Sigmoid colon (tissue), 7 donors: ENCODE data around the gene PDE1C. TPM values are rescaled to one million over a fixed set of nuclear protein-coding genes. Genes with fewer than 3 reads are reported as not detected.
A peak's percentile ranks its signal among the peaks of the same experiment; 100 is the strongest.

Experiments used
- DNase-seq: peaks from one replicate; pipeline ENCODE4 v3.0.0-alpha.2; 2019
- H3K27ac ChIP-seq, 4 donors: fragments of 200-600 bp; sonication (generic); one replicate each; pipeline ENCODE4 v1.5.1; 2016 to 2019; ENCODE audit warnings: mild to moderate bottlenecking in 1 of 4
- H3K27me3 ChIP-seq, 3 donors: fragments of 200-600 bp; sonication (generic); one replicate each; pipeline ENCODE4 v1.5.1; 2019; ENCODE audit warnings: mild to moderate bottlenecking in 1 of 3
- H3K36me3 ChIP-seq, 4 donors: fragments of 200-600 bp; sonication (generic); one replicate each; pipeline ENCODE4 v1.5.1; 2016 to 2019
- H3K4me1 ChIP-seq, 4 donors: fragments of 200-600 bp; sonication (generic); one replicate each; pipeline ENCODE4 v1.5.1; 2017 to 2019
- H3K4me3 ChIP-seq, 4 donors: fragments of 200-600 bp; sonication (generic); one replicate each; pipeline ENCODE4 v1.5.1; 2017 to 2019; ENCODE audit warnings: mild to moderate bottlenecking in 2 of 4, moderate library complexity in 1 of 4
- H3K9me3 ChIP-seq, 4 donors: fragments of 200-600 bp in 3 of 4; sonication (generic) in 3 of 4; one replicate each; pipeline versions ENCODE4 v1.5.1 to v1.6.1; 2013 to 2019
- CTCF ChIP-seq, 4 experiments: fragments of 450-650 bp in 3 of 4; fragments of 200-600 bp in 1 of 4; IDR thresholded peaks; one replicate each; pipeline ENCODE4 v1.5.1; 2016 to 2019; ENCODE audit warnings: antibody characterized with exemption in 4 of 4, mild to moderate bottlenecking in 3 of 4, moderate library complexity in 2 of 4
- EP300 ChIP-seq, 4 donors: sonication (generic); formaldehyde crosslinking; IDR thresholded peaks; one replicate each; pipeline ENCODE4 v1.6.1; 2017; ENCODE audit warnings: antibody characterized with exemption in 4 of 4
- POLR2A ChIP-seq, 2 donors: fragments of 450-650 bp; IDR thresholded peaks; one replicate each; pipeline ENCODE4 v1.6.1; 2016; ENCODE audit warnings: antibody characterized with exemption in 2 of 2, mild to moderate bottlenecking in 2 of 2, moderate library complexity in 2 of 2
- POLR2AphosphoS5 ChIP-seq, 4 donors: sonication (generic); formaldehyde crosslinking; IDR thresholded peaks; one replicate each; pipeline ENCODE4 v1.6.1; 2017; ENCODE audit warnings: antibody characterized with exemption in 4 of 4
- WGBS, 2 donors: extraction: QIAGEN DNeasy Blood & Tissue Kit; methylation state at CpG; one replicate each; pipeline ENCODE4 v1.1.7; 2013; 5-methylcytosine and 5-hydroxymethylcytosine counted together
- intact Hi-C: fragments of 100-400 bp; cut with DNase I; formaldehyde crosslinking; loops from one replicate; pipeline ENCODE4 v1.15.1; 2023
- polyA plus RNA-seq, 3 donors: library from polyadenylated mRNA; stranded (reverse); fragments of 200-250 nt; gene quantifications; one replicate each; pipeline ENCODE4 v1.2.3, GENCODE V29; 2013
- total RNA-seq, 4 donors: library from RNA; depleted of rRNA; stranded (reverse); fragments of >200 nt; gene quantifications; one replicate each; pipeline ENCODE4 v1.1.0, GENCODE V29; 2016
- donor health status: healthy with polysubstance abuse.
- donor health status: Bipolar disorder and iron deficiency.
- donor health status: healthy.

The PDE1C gene
- total and polyA plus RNA-seq, 7 donors: under 0.01 to 19.4 (median 5.9) TPM

- no peaks in the 10 kb centered on the region for H3K9me3 ChIP-seq
- no peak overlapping the region for H3K27ac ChIP-seq
- 53 to 54% methylated on average over 3 of the region's 3 CpGs for WGBS, 2 donors
- intact Hi-C loops: no loop called here
- H3K4me1 ChIP-seq: no peaks in the 10 kb centered on the region
- TF ChIP-seq POLR2AphosphoS5 (IDR thresholded peaks at IDR 0.05): no peak
- no peak for TF ChIP-seq CTCF (IDR thresholded peaks at IDR 0.05)
- TF ChIP-seq POLR2A (IDR thresholded peaks at IDR 0.05): no peak
- no peak for TF ChIP-seq EP300 (IDR thresholded peaks at IDR 0.05)
- H3K4me3 ChIP-seq: no peak overlapping the region
- H3K27me3 ChIP-seq: no peaks in the 10 kb centered on the region
- no peak for DNase-seq
- H3K36me3 ChIP-seq: no peaks in the 10 kb centered on the region
Measured at GRCh38 chr7:31758755-31759154, 311.5 kb downstream of the PDE1C start.

- intact Hi-C loops: no loop called here
- 60 to 71% methylated on average over 4 of the region's 4 CpGs for WGBS, 2 donors
- no peak overlapping the region for H3K4me3 ChIP-seq
- H3K27me3 ChIP-seq: no peaks in the 10 kb centered on the region
- TF ChIP-seq EP300 (IDR thresholded peaks at IDR 0.05): no peak
- TF ChIP-seq POLR2AphosphoS5 (IDR thresholded peaks at IDR 0.05): no peak
- TF ChIP-seq POLR2A (IDR thresholded peaks at IDR 0.05): no peak
- no peak for TF ChIP-seq CTCF (IDR thresholded peaks at IDR 0.05)
- H3K36me3 ChIP-seq: no peaks in the 10 kb centered on the region
- no peaks in the 10 kb centered on the region for H3K4me1 ChIP-seq
- no peak for DNase-seq
- H3K9me3 ChIP-seq: no peaks in the 10 kb centered on the region
- H3K27ac ChIP-seq: no peak overlapping the region
Measured at GRCh38 chr7:31751726-31752125, 318.5 kb downstream of the PDE1C start.

- Histone ChIP-seq H3K36me3 (no peaks in the 10 kb centered on the region), H3K4me1 (no peaks in the 10 kb centered on the region), H3K9me3 (no peaks in the 10 kb centered on the region), H3K27ac (no peak overlapping the region), H3K27me3 (peaks cover 0 to 4% (median 0%) of the 10 kb centered on the region in 3 donors), H3K4me3 (no peak overlapping the region)
- intact Hi-C loops: no loop called here
- DNase-seq: no peak
- no peak for TF ChIP-seq EP300 (IDR thresholded peaks at IDR 0.05)
- TF ChIP-seq CTCF (IDR thresholded peaks at IDR 0.05): no peak
- TF ChIP-seq POLR2AphosphoS5 (IDR thresholded peaks at IDR 0.05): no peak
- WGBS, 2 donors: 90 to 96% methylated on average over 1 of the region's 1 CpG
Measured at GRCh38 chr7:31748084-31748483, 322.1 kb downstream of the PDE1C start.

GRCh38 chr7:31747553-31747952, 322.7 kb downstream of the PDE1C start:
- Histone ChIP-seq H3K4me1 (no peaks in the 10 kb centered on the region), H3K9me3 (no peaks in the 10 kb centered on the region), H3K4me3 (no peak overlapping the region), H3K36me3 (no peaks in the 10 kb centered on the region), H3K27ac (no peak overlapping the region), H3K27me3 (peaks cover 0 to 4% (median 0%) of the 10 kb centered on the region in 3 donors)
- no peak for DNase-seq
- TF ChIP-seq EP300 (IDR thresholded peaks at IDR 0.05) (no peak), POLR2A (IDR thresholded peaks at IDR 0.05) (no peak)
- intact Hi-C loops: no loop called here

- Histone ChIP-seq H3K36me3 (no peaks in the 10 kb centered on the region), H3K4me1 (no peaks in the 10 kb centered on the region), H3K9me3 (no peaks in the 10 kb centered on the region), H3K4me3 (no peak overlapping the region), H3K27ac (no peak overlapping the region), H3K27me3 (peaks cover 0 to 4% (median 0%) of the 10 kb centered on the region in 3 donors)
- WGBS, 2 donors: 0 to 4% methylated on average over 4 of the region's 4 CpGs
- intact Hi-C loops: loop anchor here (1.0 kb wide), 1 partner anchor 460 kb away; no protein-coding TSS in a partner anchor
- DNase-seq: peak; percentile 76
- TF ChIP-seq CTCF (IDR thresholded peaks at IDR 0.05) (peak; percentile 52 to 86 (median 80)), POLR2A (IDR thresholded peaks at IDR 0.05) (no peak)
Measured at GRCh38 chr7:31744294-31744874, 325.8 kb downstream of the PDE1C start.
